HG02571 (cell line): ENCODE data around the gene PIM2.

Source experiments
- ATAC-seq: cut with Tn5 transposase; IDR thresholded peaks from one replicate; pipeline ENCODE4 v1.9.1; 2021; ENCODE audit warnings: mild to moderate bottlenecking, moderate library complexity; ENCODE audit not compliant: unreplicated experiment

The PIM2 gene

GRCh38 chrX:48936429-48937053 lies 17.7 kb upstream of the PIM2 start:
- peak; percentile 2 for ATAC-seq

GRCh38 chrX:48935301-48935670 lies 16.5 kb upstream of the PIM2 start:
- ATAC-seq: no peak

DNA sequence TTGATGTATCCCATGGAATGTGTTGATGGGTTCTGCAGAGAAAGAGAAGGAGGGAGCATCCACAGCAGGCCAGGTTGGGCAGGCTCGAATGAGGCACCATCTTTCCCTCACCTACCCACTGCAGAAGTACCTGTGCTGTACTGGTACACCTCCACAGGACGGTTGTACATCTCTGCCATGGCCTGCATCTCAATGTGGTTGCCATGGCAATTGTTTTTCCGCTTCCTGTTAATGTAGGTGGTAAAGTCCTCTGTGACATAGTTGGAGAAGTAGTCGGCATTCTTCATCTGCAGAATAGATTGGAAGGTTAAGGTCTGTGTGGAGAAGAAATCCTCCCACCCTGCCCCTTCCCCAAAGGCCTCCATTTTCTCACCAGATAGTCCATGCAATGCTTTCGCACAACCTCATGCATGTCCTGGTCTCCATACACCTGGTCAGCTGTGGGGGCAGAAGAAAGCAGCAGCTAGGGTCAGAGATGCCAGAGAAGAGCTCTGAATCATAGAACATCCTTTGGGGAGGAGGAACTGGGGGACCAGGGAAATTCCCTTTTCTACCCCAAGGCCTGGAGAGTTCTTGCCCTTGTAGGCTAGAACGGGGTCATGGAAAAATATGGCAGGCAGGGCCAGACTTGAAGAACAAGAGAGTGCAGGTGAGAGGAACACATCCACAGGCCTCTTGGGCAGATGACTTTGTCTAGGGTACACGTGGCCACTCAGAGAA lies 15.9 kb upstream of the PIM2 start:
- ATAC-seq: no peak

- ATAC-seq: no peak
Measured at GRCh38 chrX:48933757-48934156, 14.9 kb upstream of the PIM2 start.

GRCh38 chrX:48927736-48928382 lies 9.0 kb upstream of the PIM2 start:
- no peak for ATAC-seq

DNA sequence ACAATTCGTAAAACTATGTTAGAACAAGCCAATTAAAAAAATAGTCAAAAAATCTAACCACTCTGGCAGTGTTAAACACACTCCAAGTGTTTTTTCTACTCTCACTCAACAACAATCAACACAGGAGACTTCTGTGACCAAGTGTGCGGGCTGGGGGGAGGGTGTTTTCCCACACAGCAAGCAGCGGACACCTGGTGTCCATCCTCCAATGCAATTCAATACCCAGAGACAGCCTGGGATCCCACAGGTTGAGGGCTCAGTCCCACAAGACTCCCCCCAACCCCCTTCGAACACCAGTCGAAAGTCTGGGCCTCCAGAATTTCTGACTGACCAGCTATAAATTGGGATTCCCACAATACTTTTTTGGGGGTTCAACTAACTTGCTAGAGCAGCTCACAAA lies 8.3 kb upstream of the PIM2 start:
- ATAC-seq: no peak

DNA sequence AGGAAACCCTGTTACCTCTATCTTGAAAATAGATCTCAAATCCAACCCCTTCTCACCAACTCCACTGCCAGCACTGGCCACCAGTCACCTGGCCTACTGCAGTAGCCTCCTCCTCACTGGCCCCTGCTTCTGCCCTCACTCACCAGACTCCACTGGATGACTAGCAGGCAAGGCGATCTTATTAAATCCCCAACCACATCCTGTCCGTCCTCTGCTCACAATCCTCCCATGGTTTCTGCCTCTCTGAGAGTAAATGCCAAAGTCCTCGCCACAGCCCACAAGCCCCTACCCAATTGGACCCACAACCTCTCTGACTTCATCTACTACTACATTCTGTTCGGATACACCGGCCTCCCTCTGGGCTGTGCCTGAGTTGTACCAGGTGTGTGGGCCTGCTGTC lies 5.4 kb upstream of the PIM2 start:
- ATAC-seq: no peak

- ATAC-seq: no peak
Measured at GRCh38 chrX:48923771-48924170, 4.9 kb upstream of the PIM2 start.

GRCh38 chrX:48920718-48921104 lies 1.9 kb upstream of the PIM2 start:
- no peak for ATAC-seq

DNA sequence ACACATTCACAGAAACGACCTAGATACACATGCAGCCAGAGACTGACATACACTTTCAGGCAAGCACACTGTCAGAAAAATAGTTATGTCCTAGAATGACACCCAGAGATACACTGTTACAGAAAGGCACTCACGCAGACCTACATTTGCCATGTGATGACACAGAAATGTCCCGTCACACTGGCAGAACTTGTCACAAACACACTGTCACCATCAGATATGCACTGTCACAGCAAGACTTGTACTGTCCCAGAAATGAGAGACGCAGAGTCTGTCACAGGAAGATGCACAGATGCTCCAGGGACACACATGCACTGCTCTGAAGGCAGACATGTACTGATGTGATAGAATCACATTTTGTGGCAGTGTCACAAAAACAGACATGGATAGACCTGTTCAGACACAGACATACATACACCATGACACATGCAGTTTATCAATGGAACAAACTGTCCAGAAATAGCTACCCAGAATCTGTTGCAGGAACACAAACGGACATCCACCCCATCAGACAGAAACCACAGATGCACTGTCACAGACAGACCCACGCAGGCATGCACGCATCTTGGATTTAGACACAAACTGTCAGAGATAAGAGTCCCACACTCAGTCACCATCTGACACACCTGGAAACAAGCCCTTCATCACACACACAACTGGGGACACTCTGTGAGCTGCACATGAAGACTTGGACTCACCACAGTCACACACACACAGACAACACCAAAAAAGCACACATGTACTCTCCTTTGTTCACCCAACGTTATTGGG lies 1.3 kb upstream of the PIM2 start:
- no peak for ATAC-seq

GRCh38 chrX:48919360-48919841 lies 577 bp upstream of the PIM2 start:
- no peak for ATAC-seq

GRCh38 chrX:48918301-48918642 lies 552 bp downstream of the PIM2 start:
- no peak for ATAC-seq

DNA sequence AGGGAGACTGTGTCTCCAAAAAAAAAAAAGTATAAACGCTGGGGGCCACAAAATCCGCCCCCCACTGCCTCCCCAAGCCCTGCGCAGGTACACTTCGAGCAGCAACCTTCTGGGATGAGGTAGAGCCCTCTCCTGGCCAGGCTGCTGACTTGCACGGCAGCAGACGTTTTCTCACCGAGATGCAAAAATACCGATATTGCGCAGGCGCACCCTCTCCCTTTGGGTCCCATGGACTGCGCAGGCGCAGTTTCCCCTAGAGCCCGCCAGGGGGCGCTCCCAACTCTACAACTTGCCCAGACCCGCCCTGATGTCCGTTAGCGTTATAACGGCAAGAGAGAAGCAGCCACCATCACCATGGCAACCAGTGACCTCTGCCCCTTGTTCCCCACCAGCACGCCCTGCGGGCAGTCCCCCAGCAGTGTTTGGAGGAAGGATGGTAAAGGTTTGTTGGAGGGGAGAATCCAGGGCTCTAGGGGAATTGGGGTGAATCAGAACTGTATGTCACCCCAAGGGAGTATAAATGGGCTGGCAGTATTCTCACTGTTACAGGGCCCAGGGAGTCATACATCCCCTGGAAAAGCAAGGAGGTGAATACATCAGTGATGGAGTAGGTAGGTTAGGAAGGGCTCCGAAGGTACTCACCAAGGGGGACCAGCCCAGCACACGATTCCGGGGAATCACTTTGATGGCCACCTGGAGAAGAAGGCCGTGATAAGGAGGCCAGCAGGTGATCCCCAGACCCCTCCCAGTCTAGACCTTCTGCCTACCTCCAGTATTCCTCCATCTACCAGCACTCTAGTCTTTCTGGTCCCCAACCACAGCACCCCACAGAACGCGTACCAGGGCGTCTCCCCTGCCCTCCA lies 1.5 kb downstream of the PIM2 start:
- ATAC-seq: no peak

GRCh38 chrX:48914593-48915493 lies 4.0 kb downstream of the PIM2 start:
- ATAC-seq: no peak

GRCh38 chrX:48913605-48914366 lies 5.0 kb downstream of the PIM2 start:
- ATAC-seq: no peak

GRCh38 chrX:48911412-48912182 lies 7.2 kb downstream of the PIM2 start, which contains the start of gene SLC35A2:
Gene SLC35A2, minus strand, starts transcription at chrX:48911646. Its CDS starts 10 bp downstream, at chrX:48911636.
- ATAC-seq: peak; percentile 61

- no peak for ATAC-seq
Measured at GRCh38 chrX:48910926-48911411, 7.9 kb downstream of the PIM2 start.
